Measurements from ENCODE around the gene ADGRG2. TPM values are rescaled to one million over a fixed set of nuclear protein-coding genes. Genes with fewer than 3 reads are reported as not detected.

The ADGRG2 gene
- not detected for total RNA-seq
- not detected for polyA plus RNA-seq

DNA sequence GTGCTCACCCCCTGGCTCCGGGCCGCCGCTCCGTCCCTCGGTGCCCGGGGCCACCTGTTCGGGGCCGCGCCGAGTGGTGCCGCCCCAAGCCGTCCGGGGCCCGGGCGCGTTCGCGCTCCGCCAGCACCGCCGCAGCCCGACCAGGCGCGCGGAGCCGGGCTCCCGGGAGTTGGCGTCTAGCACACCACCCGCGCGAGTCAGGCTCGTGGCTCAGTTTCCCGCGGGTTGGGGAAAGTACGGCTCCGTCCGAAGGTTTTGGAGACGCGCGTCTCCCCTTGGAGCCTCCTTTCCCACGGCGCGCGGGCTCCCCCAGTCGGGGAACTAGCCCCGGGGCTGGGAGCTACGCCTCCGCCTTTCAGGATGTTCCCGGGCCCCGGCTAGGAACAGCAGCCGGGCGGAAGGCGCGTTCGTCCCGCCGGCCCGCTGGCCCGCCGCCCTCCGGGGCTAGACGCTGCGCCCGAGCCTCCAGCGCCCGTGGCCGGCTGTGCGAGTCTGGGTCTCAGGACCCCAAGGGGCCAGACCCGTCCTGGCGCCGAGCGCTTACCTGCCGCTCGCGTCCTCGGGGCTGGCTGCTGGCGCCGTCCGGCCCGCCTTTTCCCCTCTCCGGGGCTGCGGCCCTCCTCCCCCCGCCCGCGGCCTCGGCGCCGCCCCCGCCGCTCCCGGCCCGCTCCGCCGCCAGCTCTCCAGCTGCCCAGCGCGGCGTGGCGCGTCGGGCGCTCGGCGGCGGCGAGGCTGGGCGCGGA, at the start of gene ADGRG2:
TSS of gene ADGRG2 (minus strand) at position 571 of the 743 bp plus-strand sequence. CDS start 53,634 bp downstream, outside the sequence.
- Histone ChIP-seq H3K27ac (ENCODE audit: insufficient read depth, low read length, poor library complexity, severe bottlenecking) (no peak within 1 kb of the TSS), H3K9me3 (ENCODE audit: control insufficient read depth in 2 of 2, low read length in 2 of 2) (no peaks in the 10 kb centered on the region), H3K27me3 (ENCODE audit: control insufficient read depth, insufficient read depth, low read length) (peaks cover 5% of the 10 kb centered on the region), H3K4me3 (ENCODE audit: low read depth, low read length) (no peak within 1 kb of the TSS), H3K36me3 (ENCODE audit: control insufficient read depth, insufficient read depth, low read length) (no peaks in the 10 kb centered on the region), H3K4me1 (ENCODE audit: control insufficient read depth, insufficient read depth, low read length, poor library complexity, severe bottlenecking) (no peaks in the 10 kb centered on the region)
- no peak within 1 kb of the TSS for H3K27ac Mint-ChIP-seq
- H3K4me3 Mint-ChIP-seq: no peak within 1 kb of the TSS
- H3K4me1 Mint-ChIP-seq: peaks cover 0 to 6% (median 0%) of the 10 kb centered on the region in 4 donors
- no peak for DNase-seq
- no peak for ATAC-seq (ENCODE audit: low read depth in 2 of 2)
- H3K27me3 Mint-ChIP-seq: peaks cover 24% of the 10 kb centered on the region
- H3K36me3 Mint-ChIP-seq: no peaks in the 10 kb centered on the region
- no peaks in the 10 kb centered on the region for H3K9me3 Mint-ChIP-seq

DNA sequence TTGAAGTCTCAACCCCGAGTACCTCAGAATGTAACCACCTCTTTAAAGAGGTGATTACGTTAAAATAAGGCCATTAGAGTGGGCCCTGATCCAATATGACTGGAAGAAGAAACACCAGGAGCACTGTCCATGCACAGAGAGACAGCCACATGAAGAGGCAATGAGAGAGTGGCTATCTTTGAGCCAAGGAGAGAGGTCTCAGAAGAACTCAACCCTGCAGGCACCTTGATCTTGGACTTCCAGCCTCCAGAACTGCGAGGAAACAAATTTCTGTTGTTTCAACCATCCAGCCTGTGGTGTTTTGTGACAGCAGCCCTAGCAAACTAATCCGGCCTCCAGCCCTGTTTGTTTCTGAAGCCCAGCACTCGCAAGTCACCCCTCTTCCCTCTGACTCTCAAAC, 46.3 kb upstream of the ADGRG2 start:
- no peaks in the 10 kb centered on the region for H3K27me3 ChIP-seq (ENCODE audit: control insufficient read depth, insufficient read depth, low read length)
- ATAC-seq (ENCODE audit: low read depth in 2 of 2) (no peak), DNase-seq (no peak)
- peaks cover 0 to 5% (median 0%) of the 10 kb centered on the region in 4 donors for H3K4me1 Mint-ChIP-seq
- no peak overlapping the region for H3K27ac ChIP-seq (ENCODE audit: insufficient read depth, low read length, poor library complexity, severe bottlenecking)
- no peaks in the 10 kb centered on the region for H3K36me3 ChIP-seq (ENCODE audit: control insufficient read depth, insufficient read depth, low read length)
- no peak overlapping the region for H3K4me3 Mint-ChIP-seq
- no peak overlapping the region for H3K4me3 ChIP-seq (ENCODE audit: low read depth, low read length)
- peaks cover 0 to 6% (median 0%) of the 10 kb centered on the region in 7 donors for H3K9me3 Mint-ChIP-seq
- H3K27ac Mint-ChIP-seq: no peak overlapping the region
- H3K36me3 Mint-ChIP-seq: no peaks in the 10 kb centered on the region
- no peaks in the 10 kb centered on the region for H3K4me1 ChIP-seq (ENCODE audit: control insufficient read depth, insufficient read depth, low read length, poor library complexity, severe bottlenecking)
- no peaks in the 10 kb centered on the region for H3K27me3 Mint-ChIP-seq
- no peaks in the 10 kb centered on the region for H3K9me3 ChIP-seq (ENCODE audit: control insufficient read depth in 2 of 2, low read length in 2 of 2)

DNA sequence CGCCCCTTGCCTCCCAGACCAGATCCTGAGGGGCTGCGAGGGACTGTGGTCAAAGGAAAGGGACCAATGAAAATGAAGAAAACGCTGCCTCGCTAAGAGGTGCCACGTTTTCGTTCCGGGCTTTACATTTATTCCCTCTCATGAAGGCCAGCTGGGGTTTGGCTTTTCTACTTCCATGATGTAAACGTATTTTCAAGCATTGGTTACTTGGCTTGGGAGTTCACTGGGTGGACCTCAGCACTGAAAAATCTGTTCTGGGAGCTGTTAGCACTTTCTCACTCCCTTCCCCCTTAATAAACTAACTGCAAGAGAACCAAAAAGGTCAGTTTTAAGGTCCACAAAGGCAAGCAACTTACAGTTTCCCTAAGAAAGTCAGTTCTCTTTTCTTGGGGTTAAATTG, 40.6 kb upstream of the ADGRG2 start:
- Histone ChIP-seq H3K36me3 (ENCODE audit: control insufficient read depth, insufficient read depth, low read length) (no peaks in the 10 kb centered on the region), H3K4me3 (ENCODE audit: low read depth, low read length) (no peak overlapping the region), H3K27me3 (ENCODE audit: control insufficient read depth, insufficient read depth, low read length) (no peaks in the 10 kb centered on the region), H3K4me1 (ENCODE audit: control insufficient read depth, insufficient read depth, low read length, poor library complexity, severe bottlenecking) (no peaks in the 10 kb centered on the region), H3K9me3 (ENCODE audit: control insufficient read depth in 2 of 2, low read length in 2 of 2) (no peaks in the 10 kb centered on the region), H3K27ac (ENCODE audit: insufficient read depth, low read length, poor library complexity, severe bottlenecking) (no peak overlapping the region)
- Mint-ChIP-seq H3K27ac (no peak overlapping the region), H3K36me3 (no peaks in the 10 kb centered on the region), H3K27me3 (no peaks in the 10 kb centered on the region), H3K4me1 (peaks cover 0 to 5% (median 0%) of the 10 kb centered on the region in 4 donors), H3K4me3 (no peak overlapping the region), H3K9me3 (peaks cover 0 to 4% (median 0%) of the 10 kb centered on the region in 7 donors)
- ATAC-seq (ENCODE audit: low read depth in 2 of 2) (no peak), DNase-seq (no peak)

DNA sequence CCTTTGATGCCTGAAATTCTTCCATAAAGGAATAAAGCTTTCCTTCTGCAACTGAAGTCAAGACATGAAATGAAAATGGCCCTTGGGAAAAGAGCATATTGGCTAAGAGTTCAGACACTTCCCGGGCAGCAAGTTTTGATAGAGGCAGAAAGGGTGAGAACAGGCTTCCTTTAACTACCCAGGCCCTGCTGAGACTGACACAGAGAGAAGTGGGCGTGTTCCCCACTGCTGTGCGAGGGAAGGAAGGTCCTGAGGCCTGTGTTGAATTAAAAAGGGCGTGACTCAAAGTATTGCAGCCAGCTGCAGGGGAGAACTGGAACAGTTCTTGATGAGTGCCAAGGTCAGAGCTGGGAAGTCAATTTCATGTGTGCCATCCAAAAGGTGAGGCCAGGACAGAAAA, 33.9 kb upstream of the ADGRG2 start:
- H3K4me1 ChIP-seq (ENCODE audit: control insufficient read depth, insufficient read depth, low read length, poor library complexity, severe bottlenecking): no peaks in the 10 kb centered on the region
- Mint-ChIP-seq H3K27ac (no peak overlapping the region), H3K27me3 (no peaks in the 10 kb centered on the region), H3K4me3 (no peak overlapping the region), H3K36me3 (no peaks in the 10 kb centered on the region), H3K4me1 (no peaks in the 10 kb centered on the region), H3K9me3 (peaks cover 0 to 4% (median 0%) of the 10 kb centered on the region in 7 donors)
- no peak overlapping the region for H3K27ac ChIP-seq (ENCODE audit: insufficient read depth, low read length, poor library complexity, severe bottlenecking)
- H3K27me3 ChIP-seq (ENCODE audit: control insufficient read depth, insufficient read depth, low read length): no peaks in the 10 kb centered on the region
- no peaks in the 10 kb centered on the region for H3K36me3 ChIP-seq (ENCODE audit: control insufficient read depth, insufficient read depth, low read length)
- H3K4me3 ChIP-seq (ENCODE audit: low read depth, low read length): no peak overlapping the region
- DNase-seq (no peak), ATAC-seq (ENCODE audit: low read depth in 2 of 2) (no peak)
- no peaks in the 10 kb centered on the region for H3K9me3 ChIP-seq (ENCODE audit: control insufficient read depth in 2 of 2, low read length in 2 of 2)

- ATAC-seq (ENCODE audit: low read depth in 2 of 2) (no peak), DNase-seq (no peak)
- no peaks in the 10 kb centered on the region for H3K4me1 Mint-ChIP-seq
- H3K4me1 ChIP-seq (ENCODE audit: control insufficient read depth, insufficient read depth, low read length, poor library complexity, severe bottlenecking): no peaks in the 10 kb centered on the region
- H3K27me3 Mint-ChIP-seq: no peaks in the 10 kb centered on the region
- no peak overlapping the region for H3K27ac Mint-ChIP-seq
- no peaks in the 10 kb centered on the region for H3K36me3 Mint-ChIP-seq
- H3K27me3 ChIP-seq (ENCODE audit: control insufficient read depth, insufficient read depth, low read length): no peaks in the 10 kb centered on the region
- H3K27ac ChIP-seq (ENCODE audit: insufficient read depth, low read length, poor library complexity, severe bottlenecking): no peak overlapping the region
- H3K9me3 ChIP-seq (ENCODE audit: control insufficient read depth in 2 of 2, low read length in 2 of 2): no peaks in the 10 kb centered on the region
- H3K9me3 Mint-ChIP-seq: peaks cover 0 to 2% (median 0%) of the 10 kb centered on the region in 7 donors
- no peak overlapping the region for H3K4me3 ChIP-seq (ENCODE audit: low read depth, low read length)
- no peaks in the 10 kb centered on the region for H3K36me3 ChIP-seq (ENCODE audit: control insufficient read depth, insufficient read depth, low read length)
- H3K4me3 Mint-ChIP-seq: no peak overlapping the region
Observed at GRCh38 chrX:19152762-19153161, 30.5 kb upstream of the ADGRG2 start.

GRCh38 chrX:19137067-19137466, 14.8 kb upstream of the ADGRG2 start:
- Histone ChIP-seq H3K36me3 (ENCODE audit: control insufficient read depth, insufficient read depth, low read length) (no peaks in the 10 kb centered on the region), H3K27ac (ENCODE audit: insufficient read depth, low read length, poor library complexity, severe bottlenecking) (no peak overlapping the region), H3K4me1 (ENCODE audit: control insufficient read depth, insufficient read depth, low read length, poor library complexity, severe bottlenecking) (no peaks in the 10 kb centered on the region), H3K9me3 (ENCODE audit: control insufficient read depth in 2 of 2, low read length in 2 of 2) (no peaks in the 10 kb centered on the region), H3K4me3 (ENCODE audit: low read depth, low read length) (no peak overlapping the region), H3K27me3 (ENCODE audit: control insufficient read depth, insufficient read depth, low read length) (no peaks in the 10 kb centered on the region)
- Mint-ChIP-seq H3K4me1 (no peaks in the 10 kb centered on the region), H3K4me3 (no peak overlapping the region), H3K36me3 (no peaks in the 10 kb centered on the region), H3K27me3 (peaks cover 4% of the 10 kb centered on the region), H3K27ac (no peak overlapping the region), H3K9me3 (peaks cover 0 to 3% (median 0%) of the 10 kb centered on the region in 7 donors)
- ATAC-seq (ENCODE audit: low read depth in 2 of 2) (no peak), DNase-seq (no peak)

GRCh38 chrX:19133784-19134183, 11.5 kb upstream of the ADGRG2 start:
- no peak overlapping the region for H3K4me3 Mint-ChIP-seq
- H3K27me3 Mint-ChIP-seq: no peaks in the 10 kb centered on the region
- Histone ChIP-seq H3K36me3 (ENCODE audit: control insufficient read depth, insufficient read depth, low read length) (no peaks in the 10 kb centered on the region), H3K9me3 (ENCODE audit: control insufficient read depth in 2 of 2, low read length in 2 of 2) (no peaks in the 10 kb centered on the region), H3K4me3 (ENCODE audit: low read depth, low read length) (no peak overlapping the region), H3K4me1 (ENCODE audit: control insufficient read depth, insufficient read depth, low read length, poor library complexity, severe bottlenecking) (no peaks in the 10 kb centered on the region), H3K27me3 (ENCODE audit: control insufficient read depth, insufficient read depth, low read length) (no peaks in the 10 kb centered on the region), H3K27ac (ENCODE audit: insufficient read depth, low read length, poor library complexity, severe bottlenecking) (no peak overlapping the region)
- peaks cover 0 to 2% (median 0%) of the 10 kb centered on the region in 7 donors for H3K9me3 Mint-ChIP-seq
- no peak overlapping the region for H3K27ac Mint-ChIP-seq
- ATAC-seq (ENCODE audit: low read depth in 2 of 2): no peak
- no peaks in the 10 kb centered on the region for H3K4me1 Mint-ChIP-seq
- H3K36me3 Mint-ChIP-seq: no peaks in the 10 kb centered on the region
- DNase-seq: no peak

GRCh38 chrX:19133231-19133630, 11.0 kb upstream of the ADGRG2 start:
- Mint-ChIP-seq H3K36me3 (no peaks in the 10 kb centered on the region), H3K4me1 (no peaks in the 10 kb centered on the region), H3K4me3 (no peak overlapping the region), H3K27ac (no peak overlapping the region), H3K9me3 (peaks cover 0 to 2% (median 0%) of the 10 kb centered on the region in 7 donors), H3K27me3 (no peaks in the 10 kb centered on the region)
- H3K27ac ChIP-seq (ENCODE audit: insufficient read depth, low read length, poor library complexity, severe bottlenecking): no peak overlapping the region
- H3K4me1 ChIP-seq (ENCODE audit: control insufficient read depth, insufficient read depth, low read length, poor library complexity, severe bottlenecking): no peaks in the 10 kb centered on the region
- ATAC-seq (ENCODE audit: low read depth in 2 of 2) (no peak), DNase-seq (no peak)
- no peaks in the 10 kb centered on the region for H3K9me3 ChIP-seq (ENCODE audit: control insufficient read depth in 2 of 2, low read length in 2 of 2)
- H3K27me3 ChIP-seq (ENCODE audit: control insufficient read depth, insufficient read depth, low read length): no peaks in the 10 kb centered on the region
- H3K4me3 ChIP-seq (ENCODE audit: low read depth, low read length): no peak overlapping the region
- no peaks in the 10 kb centered on the region for H3K36me3 ChIP-seq (ENCODE audit: control insufficient read depth, insufficient read depth, low read length)
